Lower lobe of right lung (tissue), 2 donors: ENCODE data around the gene PIWIL4. TPM values are rescaled to one million over a fixed set of nuclear protein-coding genes. Genes with fewer than 3 reads are reported as not detected.
"Not testable (repeated sequence)": the region's sequence is repeated elsewhere in the genome, so short reads cannot be mapped to it uniquely, and the experiment has no call there.

Experiments
- ATAC-seq, 2 donors: fragments of 200-7000 bp; cut with Tn5 transposase; one replicate each; pipeline ENCODE4 v1.9.1; 2020 to 2022; ENCODE audit warnings: mild to moderate bottlenecking in 2 of 2, moderate library complexity in 2 of 2
- DNase-seq: peaks from one replicate; pipeline ENCODE4 v3.0.0-alpha.2; 2020
- H3K27ac ChIP-seq: fragments of 200-600 bp; one replicate; pipeline ENCODE4 v1.8.0; 2022
- H3K27me3 ChIP-seq: fragments of 200-600 bp; one replicate; pipeline ENCODE4 v1.8.0; 2022; ENCODE audit warnings: low read depth
- H3K36me3 ChIP-seq: fragments of 200-600 bp; one replicate; pipeline ENCODE4 v1.8.0; 2022; ENCODE audit warnings: mild to moderate bottlenecking
- H3K4me1 ChIP-seq: fragments of 200-600 bp; one replicate; pipeline ENCODE4 v1.8.0; 2022
- H3K4me3 ChIP-seq: fragments of 200-600 bp; one replicate; pipeline ENCODE4 v1.8.0; 2022; ENCODE audit warnings: mild to moderate bottlenecking
- H3K9me3 ChIP-seq: fragments of 200-600 bp; one replicate; pipeline ENCODE4 v1.8.0; 2022
- intact Hi-C: fragments of 100-400 bp; cut with DNase I; formaldehyde crosslinking; loops from one replicate; pipeline ENCODE4 v1.11.0; 2022
- total RNA-seq: library from RNA; stranded (reverse); fragmentation: NEBNext Ultra II Directional; extraction: Animal tissue kit (Norgen Biotek cat#: 25700); gene quantifications from one replicate; pipeline ENCODE4 v1.2.1, GENCODE V29; 2021
- TF ChIP-seq, protein P1 (sequence below): fragments of 200-600 bp; IDR thresholded peaks from one replicate; pipeline ENCODE4 v1.8.0; 2022; ENCODE audit warnings: antibody characterized with exemption, mild to moderate bottlenecking
- donor health status: DM: no; HTN: yes; CAD: no; lungs with severe emphysema.

Gene PIWIL4
- total RNA-seq, 1 donor from 2014 or later = 1.9 TPM

DNA sequence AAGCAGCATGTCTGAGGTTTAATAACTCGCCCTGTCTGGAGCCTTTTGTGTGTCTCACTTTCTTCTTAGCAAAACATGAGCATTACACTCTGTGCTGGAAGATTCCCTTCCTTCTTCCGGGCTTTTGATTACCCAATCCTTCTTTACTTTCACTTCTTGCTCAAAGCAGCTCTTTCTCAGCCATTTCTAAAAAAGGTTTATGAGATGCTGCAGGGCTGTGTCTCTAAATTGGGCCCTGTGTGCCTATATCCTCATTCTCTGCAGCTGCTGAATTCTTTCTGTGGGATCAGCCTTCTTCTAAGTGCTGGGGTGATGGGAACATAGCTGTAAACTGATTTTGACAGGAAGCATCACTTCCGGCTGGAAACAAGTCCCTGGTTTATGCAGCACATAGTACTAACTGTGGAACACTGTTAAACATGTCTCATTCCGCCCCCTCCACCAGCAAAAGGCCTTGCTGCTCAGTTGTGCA, 71.8 kb downstream of the PIWIL4 start:
- H3K4me1 ChIP-seq = peaks cover 19% of the 10 kb centered on the region
- peak overlapping the region; percentile 69 for H3K27ac ChIP-seq
- TF ChIP-seq, protein P1, sequence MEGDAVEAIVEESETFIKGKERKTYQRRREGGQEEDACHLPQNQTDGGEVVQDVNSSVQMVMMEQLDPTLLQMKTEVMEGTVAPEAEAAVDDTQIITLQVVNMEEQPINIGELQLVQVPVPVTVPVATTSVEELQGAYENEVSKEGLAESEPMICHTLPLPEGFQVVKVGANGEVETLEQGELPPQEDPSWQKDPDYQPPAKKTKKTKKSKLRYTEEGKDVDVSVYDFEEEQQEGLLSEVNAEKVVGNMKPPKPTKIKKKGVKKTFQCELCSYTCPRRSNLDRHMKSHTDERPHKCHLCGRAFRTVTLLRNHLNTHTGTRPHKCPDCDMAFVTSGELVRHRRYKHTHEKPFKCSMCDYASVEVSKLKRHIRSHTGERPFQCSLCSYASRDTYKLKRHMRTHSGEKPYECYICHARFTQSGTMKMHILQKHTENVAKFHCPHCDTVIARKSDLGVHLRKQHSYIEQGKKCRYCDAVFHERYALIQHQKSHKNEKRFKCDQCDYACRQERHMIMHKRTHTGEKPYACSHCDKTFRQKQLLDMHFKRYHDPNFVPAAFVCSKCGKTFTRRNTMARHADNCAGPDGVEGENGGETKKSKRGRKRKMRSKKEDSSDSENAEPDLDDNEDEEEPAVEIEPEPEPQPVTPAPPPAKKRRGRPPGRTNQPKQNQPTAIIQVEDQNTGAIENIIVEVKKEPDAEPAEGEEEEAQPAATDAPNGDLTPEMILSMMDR = no peak
- ATAC-seq (peak; percentile 81 to 83), DNase-seq (no peak)
- H3K27me3 ChIP-seq = no peaks in the 10 kb centered on the region
- intact Hi-C loops = no loop called here
- no peaks in the 10 kb centered on the region for H3K9me3 ChIP-seq
- no peaks in the 10 kb centered on the region for H3K36me3 ChIP-seq
- H3K4me3 ChIP-seq = peak overlapping the region; percentile 22

DNA sequence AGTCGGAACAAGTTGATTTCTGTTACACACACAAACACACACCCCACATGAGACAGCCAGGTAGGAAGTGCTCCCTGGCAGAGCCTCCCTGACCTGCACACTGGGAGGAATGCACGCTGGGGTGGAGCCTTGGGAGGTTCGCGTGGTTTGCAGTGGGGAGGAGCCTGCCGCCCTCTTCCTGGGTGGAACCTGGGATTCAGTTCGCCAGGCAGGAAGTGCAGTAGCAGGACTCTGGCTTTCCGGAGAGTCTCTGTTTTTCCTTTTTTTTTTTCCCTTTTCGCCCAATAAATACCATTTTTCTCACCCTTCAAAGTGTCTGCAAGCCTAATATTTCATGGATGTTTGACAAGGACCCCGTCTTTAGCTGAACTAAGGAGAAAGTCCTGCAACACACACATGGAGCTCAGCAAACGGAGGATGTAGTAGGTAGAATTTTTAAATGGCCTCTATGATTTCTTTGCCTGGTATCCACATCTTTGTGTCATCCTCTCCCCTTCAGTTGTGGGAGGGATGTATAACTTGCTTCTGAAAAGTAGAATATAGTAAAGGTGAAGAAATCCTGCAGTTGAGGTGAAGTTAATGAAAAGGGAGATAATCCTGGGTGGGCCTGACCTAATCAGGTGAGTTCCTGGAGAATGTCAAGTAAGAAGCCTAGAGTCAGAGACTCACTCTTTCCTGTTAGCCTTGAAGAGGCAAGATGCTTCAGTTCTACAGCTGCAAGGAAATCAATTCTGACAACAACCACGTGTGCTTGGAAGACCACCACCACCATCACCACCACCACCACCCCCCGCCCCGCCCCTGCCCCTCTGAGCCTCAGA, 72.9 kb downstream of the PIWIL4 start:
- DNase-seq = peak; percentile 56
- TF ChIP-seq, protein P1 = no peak
- Histone ChIP-seq H3K9me3 (no peaks in the 10 kb centered on the region), H3K4me3 (no peak overlapping the region), H3K36me3 (no peaks in the 10 kb centered on the region), H3K27ac (no peak overlapping the region), H3K4me1 (peaks cover 19% of the 10 kb centered on the region), H3K27me3 (no peaks in the 10 kb centered on the region)
- intact Hi-C loops = no loop called here
- peak; percentile 45 to 54 for ATAC-seq

DNA sequence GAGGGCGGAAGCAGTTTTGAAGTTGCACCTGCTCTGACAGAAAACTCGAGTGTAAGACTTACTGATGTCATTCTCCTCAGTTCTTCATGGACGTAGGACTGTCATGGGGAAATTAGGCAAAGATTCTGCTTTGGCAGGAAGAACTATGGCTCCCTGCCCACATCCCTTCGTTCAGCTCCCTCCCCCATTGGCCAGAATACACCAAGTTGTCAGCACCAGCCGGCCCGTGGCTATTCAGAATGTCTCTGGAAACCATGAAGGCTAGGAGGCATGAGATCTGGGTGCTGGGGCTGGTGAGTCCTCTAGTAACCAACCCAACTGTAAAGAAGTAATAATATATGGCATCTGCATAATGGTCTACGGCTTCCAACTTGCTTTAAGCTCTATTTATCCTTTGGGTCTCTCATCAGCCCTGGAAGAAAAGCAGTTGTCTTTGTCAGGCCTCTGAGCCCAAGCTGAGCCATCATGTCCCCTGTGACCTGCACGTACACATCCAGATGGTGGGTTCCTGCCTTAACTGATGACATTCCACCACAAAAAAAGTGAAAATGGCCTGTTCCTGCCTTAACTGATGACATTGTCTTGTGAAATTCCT, 74.1 kb downstream of the PIWIL4 start:
- ATAC-seq (peak in 1 of 2 donors; percentile 13), DNase-seq (no peak)
- no peak overlapping the region for H3K4me3 ChIP-seq
- peaks cover 19% of the 10 kb centered on the region for H3K4me1 ChIP-seq
- no peak overlapping the region for H3K27ac ChIP-seq
- intact Hi-C loops = no loop called here
- no peaks in the 10 kb centered on the region for H3K27me3 ChIP-seq
- no peaks in the 10 kb centered on the region for H3K36me3 ChIP-seq
- no peaks in the 10 kb centered on the region for H3K9me3 ChIP-seq
- TF ChIP-seq, protein P1 = no peak

DNA sequence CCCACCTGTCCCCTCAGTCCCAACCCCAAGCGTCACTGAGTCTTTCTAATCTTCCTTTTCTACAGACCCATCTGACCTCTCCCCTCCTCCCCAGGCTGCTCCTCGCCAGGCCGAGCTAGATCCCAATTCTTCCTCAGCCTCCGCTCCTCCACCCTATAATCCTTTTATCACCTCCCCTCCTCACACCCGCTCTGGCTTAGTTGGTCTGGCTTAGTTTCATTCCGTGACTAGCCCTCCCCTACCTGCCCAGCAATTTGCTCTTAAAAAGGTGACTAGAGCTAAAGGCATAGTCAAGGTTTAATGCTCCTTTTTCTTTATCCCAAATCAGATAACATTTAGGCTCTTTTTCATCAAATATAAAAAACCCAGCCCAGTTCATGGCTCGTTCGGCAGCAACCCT, 76.0 kb downstream of the PIWIL4 start:
- H3K9me3 ChIP-seq, DNase-seq, H3K27me3 ChIP-seq, ATAC-seq, H3K4me3 ChIP-seq, H3K36me3 ChIP-seq, H3K27ac ChIP-seq, intact Hi-C loops: not testable (repeated sequence)
- peaks cover 15% of the 10 kb centered on the region for H3K4me1 ChIP-seq

DNA sequence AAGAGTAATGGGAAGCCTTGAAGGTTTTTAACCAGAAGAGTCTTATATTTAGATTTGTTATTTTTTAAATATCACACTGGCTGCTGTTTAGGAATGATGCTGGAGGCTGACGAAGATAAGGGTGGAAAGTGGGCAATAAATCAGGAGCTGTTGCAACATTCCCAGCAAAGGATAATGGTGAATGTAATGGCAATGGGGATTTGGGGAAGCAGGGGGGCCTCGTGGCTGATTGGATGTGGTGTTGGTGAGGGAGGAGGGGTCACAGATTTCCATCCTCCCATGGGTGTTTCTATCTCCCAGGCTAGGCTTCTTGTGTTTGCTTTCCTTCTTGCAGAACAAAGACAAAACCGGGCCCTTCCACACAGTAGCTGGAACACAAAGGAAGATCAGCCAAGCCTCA, 80.8 kb downstream of the PIWIL4 start:
- ATAC-seq = no peak
- Histone ChIP-seq H3K4me3 (no peak overlapping the region), H3K27me3 (no peaks in the 10 kb centered on the region), H3K4me1 (no peaks in the 10 kb centered on the region), H3K27ac (no peak overlapping the region), H3K36me3 (no peaks in the 10 kb centered on the region), H3K9me3 (no peaks in the 10 kb centered on the region)
- no peak for DNase-seq
- intact Hi-C loops = no loop called here
- TF ChIP-seq, protein P1 = no peak

DNA sequence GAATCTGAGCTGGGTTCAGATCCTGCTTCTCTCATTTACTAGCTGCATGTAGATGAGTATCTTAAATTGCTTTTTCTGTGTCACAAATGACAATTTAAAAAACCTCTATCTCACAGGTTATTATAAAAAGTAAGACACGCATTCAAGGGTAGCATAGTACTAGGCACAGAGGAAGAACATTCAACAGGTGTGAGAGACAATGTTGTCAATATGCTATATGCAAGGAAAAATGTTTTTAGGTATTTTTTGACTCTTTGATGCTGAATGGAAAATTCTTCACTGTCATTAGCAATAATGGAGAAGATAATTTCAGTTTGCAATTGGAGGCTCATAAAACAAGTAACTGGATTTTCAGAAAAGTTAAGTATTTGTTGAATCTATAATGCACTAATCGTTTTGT, 81.6 kb downstream of the PIWIL4 start:
- Histone ChIP-seq H3K9me3 (no peaks in the 10 kb centered on the region), H3K4me1 (no peaks in the 10 kb centered on the region), H3K27ac (no peak overlapping the region), H3K36me3 (no peaks in the 10 kb centered on the region), H3K27me3 (no peaks in the 10 kb centered on the region), H3K4me3 (no peak overlapping the region)
- ATAC-seq = no peak
- TF ChIP-seq, protein P1 = no peak
- DNase-seq = no peak
- intact Hi-C loops = no loop called here
